Daoy (cell line): ENCODE measurements around the gene SNCA. TPM values are rescaled to one million over a fixed set of nuclear protein-coding genes. Genes with fewer than 3 reads are reported as not detected.

Experiments
- DNase-seq: peaks from one replicate; pipeline ENCODE4 v3.0.0-alpha.2; 2015; ENCODE audit warnings: low read depth
- total RNA-seq: library from RNA; depleted of rRNA; stranded (reverse); fragments of >200 nt; shearing (Covaris generic); gene quantifications from 2 replicates; pipeline ENCODE4 v1.2.3, GENCODE V29; 2014

Gene SNCA
- total RNA-seq, 1 experiment from 2014 or later: 17.9 TPM

- DNase-seq: no peak
These were observed 22.6 kb downstream of the SNCA start for GRCh38 chr4:89814362-89814761.

DNA sequence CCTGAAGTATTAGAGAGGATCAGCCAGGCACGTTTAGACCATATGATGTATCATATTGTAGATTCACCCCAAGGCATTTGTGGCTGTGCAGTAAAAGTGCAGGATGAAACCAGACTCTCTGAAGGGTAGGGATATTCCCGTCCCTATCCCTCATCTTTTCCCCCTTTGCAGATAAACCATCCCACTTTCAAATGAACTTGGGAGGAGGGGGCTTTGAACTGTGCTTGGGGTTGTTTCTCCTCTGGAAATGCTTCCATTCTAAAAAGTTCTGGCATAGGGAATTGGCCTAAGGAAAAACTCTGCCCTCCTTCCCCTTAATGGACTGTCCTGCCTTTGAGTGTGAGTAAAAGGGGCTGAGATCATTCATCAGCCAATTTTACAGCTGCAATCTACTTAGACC lies 23.8 kb downstream of the SNCA start:
- DNase-seq: no peak

GRCh38 chr4:89807441-89808140 lies 29.4 kb downstream of the SNCA start:
- DNase-seq: no peak

GRCh38 chr4:89805297-89805696 lies 31.7 kb downstream of the SNCA start:
- no peak for DNase-seq

- DNase-seq: no peak
These were observed 33.0 kb downstream of the SNCA start for GRCh38 chr4:89803915-89804314.

DNA sequence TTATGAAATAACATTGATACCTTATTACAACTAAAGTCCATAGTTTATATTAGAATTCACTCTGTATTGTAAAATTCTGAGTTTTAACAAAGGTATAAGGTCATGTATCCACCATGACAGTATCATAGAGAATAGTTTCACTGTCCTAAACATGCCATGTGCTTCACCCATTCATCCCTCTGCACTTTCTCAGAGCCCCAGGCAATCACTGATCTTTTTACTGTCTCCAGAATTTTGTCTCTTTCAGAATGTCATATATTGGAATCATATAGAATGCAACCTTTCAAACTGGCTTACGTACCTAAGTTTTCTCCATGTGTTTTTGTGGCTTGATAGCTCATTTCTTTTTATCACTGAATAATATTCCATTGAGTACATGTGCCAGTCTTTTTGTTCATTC lies 33.9 kb downstream of the SNCA start:
- DNase-seq: no peak

DNA sequence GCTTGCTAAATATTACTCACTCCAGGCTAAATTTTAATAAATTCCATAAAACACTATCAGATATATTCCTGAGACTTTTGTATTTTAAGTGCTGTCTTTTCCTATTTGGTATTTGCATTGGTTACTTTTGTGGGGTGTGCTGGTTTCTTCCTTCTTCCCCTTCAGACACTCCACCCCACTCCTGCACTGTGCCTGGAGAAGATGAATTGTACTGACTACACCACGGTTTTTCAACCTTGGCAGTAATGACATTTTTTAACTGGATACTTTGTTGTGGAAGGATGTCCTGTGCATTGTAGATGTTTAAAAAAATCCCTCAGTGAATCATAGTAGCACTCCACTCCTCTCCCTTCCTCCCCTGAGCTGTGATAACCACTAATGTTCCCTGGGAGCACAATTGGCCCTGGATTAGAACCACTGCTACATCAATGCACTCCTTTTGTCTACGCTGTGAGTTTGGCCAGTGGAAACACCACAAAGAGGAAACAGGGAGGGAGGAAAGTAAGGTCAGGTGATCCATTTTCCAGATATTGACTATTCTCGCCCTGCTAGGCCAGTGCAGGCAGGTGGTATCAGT lies 36.3 kb downstream of the SNCA start:
- DNase-seq: peak; percentile 67

- DNase-seq: peak; percentile 47
These were observed 36.9 kb downstream of the SNCA start for GRCh38 chr4:89800012-89800516.

- DNase-seq: no peak
These were observed 37.9 kb downstream of the SNCA start for GRCh38 chr4:89799071-89799470.

DNA sequence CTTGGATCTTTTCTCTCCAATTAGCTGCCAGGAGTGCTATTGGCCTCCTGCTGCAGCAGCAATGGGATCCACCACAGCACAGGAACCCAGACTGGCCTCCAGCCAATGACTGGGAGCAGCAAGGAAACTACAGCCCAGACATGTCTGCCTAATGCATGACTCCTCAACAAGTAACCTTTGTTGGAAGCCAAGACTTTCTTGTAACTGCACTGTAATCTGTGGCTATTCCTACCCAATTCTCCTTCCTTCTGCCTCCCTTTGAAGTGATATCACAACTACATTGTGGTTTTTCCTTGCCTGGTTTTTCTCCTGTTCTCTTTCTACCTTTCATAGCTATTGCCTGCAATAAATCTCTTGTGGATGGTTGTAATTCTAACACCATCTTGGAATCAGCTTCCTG lies 39.8 kb downstream of the SNCA start:
- DNase-seq: peak; percentile 41

DNA sequence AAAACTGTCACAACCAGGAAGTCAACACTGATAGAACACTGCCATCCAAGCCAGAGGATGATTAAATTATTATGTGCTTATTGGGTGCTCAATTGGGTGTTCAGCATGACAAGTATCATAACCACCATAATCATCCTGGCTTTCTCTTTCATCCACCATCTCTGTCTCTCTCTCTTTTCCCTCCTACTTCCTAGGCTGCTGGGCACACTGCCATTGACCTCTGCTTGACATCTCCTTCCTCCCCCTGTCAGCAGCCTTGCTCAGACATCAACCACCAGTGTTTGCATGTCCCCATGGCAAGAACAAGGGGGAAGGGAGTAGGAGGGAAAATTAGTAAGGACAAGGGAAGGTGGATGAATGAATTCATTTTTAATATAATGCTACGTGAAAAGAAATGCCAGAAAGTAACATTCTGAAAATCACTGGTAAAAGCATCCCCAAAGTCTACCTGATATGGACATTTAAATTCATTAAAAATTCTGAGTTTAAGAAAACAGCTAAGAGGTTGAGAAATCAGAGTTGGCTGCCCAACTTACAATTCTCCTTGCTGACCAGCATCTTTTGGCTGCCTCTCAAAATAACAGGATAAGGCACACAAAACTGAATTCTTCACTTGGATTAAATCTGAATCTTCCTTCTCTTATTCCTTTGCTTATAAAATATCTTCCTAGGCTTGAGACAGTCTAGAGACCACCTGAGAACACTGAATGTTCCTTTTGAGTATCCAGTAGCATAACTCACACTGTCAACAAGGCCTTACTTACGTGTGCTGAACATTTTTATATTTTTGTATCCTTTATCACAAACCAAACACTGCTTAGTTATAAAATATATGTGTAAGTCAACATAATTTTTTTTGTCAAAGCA lies 48.5 kb downstream of the SNCA start:
- DNase-seq: peak; percentile 35

GRCh38 chr4:89784686-89785231 lies 52.2 kb downstream of the SNCA start:
- DNase-seq: no peak

DNA sequence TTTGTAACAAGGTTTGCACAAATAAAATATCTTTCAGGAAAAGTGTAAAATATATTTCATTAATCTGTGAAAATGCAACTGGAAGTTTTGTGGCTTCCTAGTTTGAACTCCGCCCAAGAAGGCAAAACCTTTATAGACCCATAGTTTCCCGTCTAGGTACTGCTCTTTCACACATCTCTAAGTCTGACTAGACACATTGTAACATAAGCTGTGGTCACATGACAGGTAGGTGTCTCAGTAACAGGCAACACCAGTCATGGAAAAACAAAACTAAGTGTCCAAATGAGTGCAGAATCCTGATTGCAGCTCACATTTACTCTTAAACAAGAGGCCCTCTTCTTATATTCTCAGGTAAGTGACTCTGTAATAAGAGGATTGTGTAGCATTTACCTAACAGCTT lies 55.6 kb downstream of the SNCA start:
- no peak for DNase-seq

GRCh38 chr4:89773805-89774204 lies 63.2 kb downstream of the SNCA start:
- no peak for DNase-seq

GRCh38 chr4:89769856-89770255 lies 67.1 kb downstream of the SNCA start:
- no peak for DNase-seq

GRCh38 chr4:89767924-89768323 lies 69.0 kb downstream of the SNCA start:
- DNase-seq: no peak

GRCh38 chr4:89765966-89766365 lies 71.0 kb downstream of the SNCA start:
- DNase-seq: no peak

- no peak for DNase-seq
These were observed 71.4 kb downstream of the SNCA start for GRCh38 chr4:89765528-89765927.

DNA sequence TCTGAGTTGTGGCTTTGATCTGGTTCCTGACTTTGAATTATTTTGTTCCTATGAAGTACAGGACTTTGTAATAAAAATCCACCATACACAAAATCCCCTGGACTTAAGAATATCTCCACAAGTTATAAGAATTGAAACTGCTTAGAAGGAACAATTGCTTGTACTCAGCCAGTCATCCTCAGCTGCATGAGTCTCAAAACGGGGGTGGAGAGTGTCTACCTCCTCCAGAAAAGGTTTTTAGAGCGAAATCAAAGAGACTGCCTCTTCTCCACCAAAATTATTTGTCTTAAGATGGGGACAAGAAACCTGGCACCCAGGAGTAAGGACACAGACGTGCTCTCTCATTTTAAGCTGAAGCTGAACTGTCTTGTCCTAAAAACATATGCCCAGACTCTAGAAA lies 74.7 kb downstream of the SNCA start:
- DNase-seq: no peak

- DNase-seq: no peak
These were observed 77.5 kb downstream of the SNCA start for GRCh38 chr4:89759426-89759825.

- no peak for DNase-seq
These were observed 79.7 kb downstream of the SNCA start for GRCh38 chr4:89757154-89757719.

GRCh38 chr4:89755220-89755619 lies 81.7 kb downstream of the SNCA start:
- no peak for DNase-seq
